Lower leg skin (tissue), 4 donors: Measurements from ENCODE around the gene NCAPD3. TPM values are rescaled to one million over a fixed set of nuclear protein-coding genes. Genes with fewer than 3 reads are reported as not detected.
A peak's percentile ranks its signal among the peaks of the same experiment; 100 is the strongest.

ENCODE experiments used
- DNase-seq, 2 donors: peaks; one replicate each; pipeline ENCODE4 v3.0.0-alpha.2; 2019; ENCODE audit warnings: low spot score in 2 of 2
- H3K4me3 ChIP-seq: fragments of 200-600 bp; sonication (generic); 2 replicates; pipeline ENCODE4 v1.5.1; 2017; ENCODE audit warnings: mild to moderate bottlenecking, low read depth; ENCODE audit not compliant: poor library complexity, severe bottlenecking
- POLR2A ChIP-seq, 2 donors: fragments of 450-650 bp; IDR thresholded peaks; one replicate each; pipeline ENCODE4 v1.6.1; 2016 to 2017; ENCODE audit warnings: antibody characterized with exemption in 2 of 2, mild to moderate bottlenecking in 1 of 2, moderate library complexity in 1 of 2
- WGBS, 2 donors: methylation state at CpG; one replicate each; pipeline ENCODE4 v1.1.5; 2018; 5-methylcytosine and 5-hydroxymethylcytosine counted together
- intact Hi-C: fragments of 100-400 bp; cut with DNase I; formaldehyde crosslinking; loops from one replicate; pipeline ENCODE4 v1.15.0; 2023; ENCODE audit warnings: low total_unique reads
- total RNA-seq, 4 donors: library from RNA; depleted of rRNA; stranded (reverse); fragments of >200 nt; gene quantifications; one replicate each; pipeline ENCODE4 v1.1.0, GENCODE V29; 2016
- TF ChIP-seq, protein P1 (sequence below), 3 donors: fragments of 450-650 bp; IDR thresholded peaks; one replicate each; pipeline ENCODE4 v1.5.1; 2016; ENCODE audit warnings: antibody characterized with exemption in 3 of 3, mild to moderate bottlenecking in 3 of 3, moderate library complexity in 2 of 3

NCAPD3 gene
- total RNA-seq, 4 donors from 2014 or later = 10.7 to 24.7 (median 20.3) TPM

DNA sequence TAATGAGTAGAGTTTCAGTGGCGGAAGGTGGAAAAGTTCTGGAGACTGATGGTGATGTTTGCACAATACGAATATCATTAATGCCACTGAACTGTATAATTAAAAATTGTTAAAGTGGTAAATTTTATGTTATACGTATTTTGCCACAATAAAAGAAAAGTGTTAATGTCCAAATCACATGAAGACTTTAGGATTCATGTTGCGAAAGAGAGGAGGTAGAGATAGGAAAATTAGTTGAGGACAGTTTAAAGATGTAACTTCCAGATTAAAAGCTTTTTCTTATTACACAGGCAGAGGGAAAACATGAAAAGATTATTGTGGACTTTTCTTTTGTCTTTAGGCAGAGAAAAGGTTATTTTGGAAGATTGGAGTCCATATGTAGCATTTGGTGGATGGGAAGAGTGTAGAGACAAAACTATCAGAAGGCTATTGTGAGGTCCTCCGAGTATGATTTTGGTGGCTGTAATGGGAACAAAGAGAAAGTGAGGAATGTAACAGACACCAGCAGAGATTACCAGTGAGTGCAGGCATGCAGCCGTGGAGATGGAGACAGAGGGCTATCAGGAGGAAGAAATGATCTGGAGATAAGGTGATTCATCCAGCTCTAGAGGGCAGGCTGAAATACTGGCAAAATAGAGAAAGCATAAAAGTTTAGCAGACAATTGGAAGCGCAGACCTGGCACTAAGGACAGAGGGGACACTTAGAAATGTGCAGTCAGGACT, 13.2 kb upstream of the NCAPD3 start:
- intact Hi-C loops = no loop called here
- WGBS, 2 donors = 89 to 92% methylated on average over 7 of the region's 7 CpGs
- TF ChIP-seq, protein P1, sequence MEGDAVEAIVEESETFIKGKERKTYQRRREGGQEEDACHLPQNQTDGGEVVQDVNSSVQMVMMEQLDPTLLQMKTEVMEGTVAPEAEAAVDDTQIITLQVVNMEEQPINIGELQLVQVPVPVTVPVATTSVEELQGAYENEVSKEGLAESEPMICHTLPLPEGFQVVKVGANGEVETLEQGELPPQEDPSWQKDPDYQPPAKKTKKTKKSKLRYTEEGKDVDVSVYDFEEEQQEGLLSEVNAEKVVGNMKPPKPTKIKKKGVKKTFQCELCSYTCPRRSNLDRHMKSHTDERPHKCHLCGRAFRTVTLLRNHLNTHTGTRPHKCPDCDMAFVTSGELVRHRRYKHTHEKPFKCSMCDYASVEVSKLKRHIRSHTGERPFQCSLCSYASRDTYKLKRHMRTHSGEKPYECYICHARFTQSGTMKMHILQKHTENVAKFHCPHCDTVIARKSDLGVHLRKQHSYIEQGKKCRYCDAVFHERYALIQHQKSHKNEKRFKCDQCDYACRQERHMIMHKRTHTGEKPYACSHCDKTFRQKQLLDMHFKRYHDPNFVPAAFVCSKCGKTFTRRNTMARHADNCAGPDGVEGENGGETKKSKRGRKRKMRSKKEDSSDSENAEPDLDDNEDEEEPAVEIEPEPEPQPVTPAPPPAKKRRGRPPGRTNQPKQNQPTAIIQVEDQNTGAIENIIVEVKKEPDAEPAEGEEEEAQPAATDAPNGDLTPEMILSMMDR (IDR thresholded peaks at IDR 0.05) = no peak
- TF ChIP-seq POLR2A (IDR thresholded peaks at IDR 0.05) = no peak
- no peak overlapping the region for H3K4me3 ChIP-seq
- no peak for DNase-seq

DNA sequence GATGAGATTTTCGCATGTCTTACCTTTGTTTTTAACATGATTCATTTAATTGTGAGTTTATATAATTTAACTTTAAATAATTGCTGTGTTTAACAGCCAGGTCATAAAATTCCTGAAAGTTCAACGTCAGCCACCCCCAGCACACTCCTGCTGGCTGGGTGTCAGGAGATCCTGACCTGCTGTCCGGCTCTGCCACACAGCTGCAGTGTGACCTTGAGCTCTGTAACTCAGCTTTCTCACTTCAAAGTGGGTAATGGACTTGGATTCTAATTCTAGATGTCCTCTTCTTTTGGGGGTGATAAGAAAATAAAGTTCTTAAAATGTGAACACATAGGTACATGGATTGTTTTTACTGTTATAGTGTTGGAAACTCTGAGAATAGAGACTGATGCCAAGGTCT, 11.6 kb upstream of the NCAPD3 start:
- intact Hi-C loops = no loop called here
- TF ChIP-seq POLR2A (IDR thresholded peaks at IDR 0.05) = no peak
- TF ChIP-seq, protein P1 (IDR thresholded peaks at IDR 0.05) = no peak
- H3K4me3 ChIP-seq = no peak overlapping the region
- WGBS, 2 donors = 88 to 92% methylated on average over 3 of the region's 3 CpGs
- DNase-seq = no peak

DNA sequence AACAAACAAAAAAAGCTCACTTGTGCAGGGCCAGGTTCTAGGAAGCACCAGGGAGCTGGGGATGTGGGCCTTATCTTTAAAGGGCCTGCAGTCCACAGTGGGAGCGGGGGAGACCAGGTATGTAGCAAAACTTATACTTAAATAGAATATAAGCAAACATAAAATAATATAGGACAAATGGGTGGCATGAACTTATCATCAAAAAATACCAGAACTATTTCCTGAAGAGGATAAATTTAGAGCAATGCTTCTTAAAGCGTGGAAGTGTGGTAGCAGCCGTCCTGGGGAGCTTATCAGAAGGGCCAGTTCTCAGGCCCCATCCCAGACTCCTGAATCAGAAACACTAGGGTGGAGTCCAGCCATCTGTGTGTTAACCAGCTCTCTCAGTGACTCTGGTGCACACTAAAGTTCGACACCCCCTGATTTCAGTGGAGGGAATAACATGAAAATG, 10.0 kb upstream of the NCAPD3 start:
- H3K4me3 ChIP-seq = no peak overlapping the region
- DNase-seq = no peak
- intact Hi-C loops = no loop called here
- TF ChIP-seq, protein P1 (IDR thresholded peaks at IDR 0.05) = no peak
- TF ChIP-seq POLR2A (IDR thresholded peaks at IDR 0.05) = no peak
- WGBS, 2 donors = 88 to 95% methylated on average over 4 of the region's 4 CpGs

DNA sequence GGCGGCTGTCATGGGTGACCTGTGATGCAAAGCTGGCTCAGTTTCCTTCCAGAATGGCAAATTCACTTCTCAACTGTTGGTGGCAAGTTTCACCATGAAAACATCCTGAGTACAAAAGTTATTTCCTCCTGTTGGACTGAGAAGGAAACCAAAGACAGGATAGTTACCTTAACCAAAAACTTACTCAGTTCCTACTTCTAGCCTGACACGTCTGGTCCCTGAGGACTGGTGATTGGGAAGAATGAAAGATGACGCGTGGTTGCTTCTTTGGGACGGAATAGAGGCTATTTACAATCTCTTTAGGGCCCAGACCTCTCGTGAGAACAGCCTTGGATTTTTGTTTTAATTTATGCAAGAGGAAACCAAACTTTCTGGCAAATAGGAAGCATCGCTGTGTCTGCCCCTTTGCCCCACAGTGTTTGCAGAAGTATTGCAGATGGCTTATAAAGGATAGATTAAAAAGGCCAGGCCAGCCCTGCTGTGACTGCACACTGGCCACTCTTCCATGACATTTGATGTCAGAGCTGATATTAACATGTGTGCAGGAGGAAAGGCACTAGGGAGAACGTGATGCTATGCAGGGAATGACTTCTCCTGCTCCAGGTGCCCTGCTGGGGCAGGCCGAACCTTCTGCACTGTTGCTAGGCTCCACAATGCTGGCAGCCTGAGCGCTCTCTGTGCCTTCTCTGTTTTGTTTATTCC, 8.3 kb upstream of the NCAPD3 start:
- H3K4me3 ChIP-seq = no peak overlapping the region
- intact Hi-C loops = no loop called here
- TF ChIP-seq, protein P1 (IDR thresholded peaks at IDR 0.05) = no peak
- no peak for TF ChIP-seq POLR2A (IDR thresholded peaks at IDR 0.05)
- no peak for DNase-seq
- WGBS, 2 donors = 59 to 62% methylated on average over 10 of the region's 10 CpGs

DNA sequence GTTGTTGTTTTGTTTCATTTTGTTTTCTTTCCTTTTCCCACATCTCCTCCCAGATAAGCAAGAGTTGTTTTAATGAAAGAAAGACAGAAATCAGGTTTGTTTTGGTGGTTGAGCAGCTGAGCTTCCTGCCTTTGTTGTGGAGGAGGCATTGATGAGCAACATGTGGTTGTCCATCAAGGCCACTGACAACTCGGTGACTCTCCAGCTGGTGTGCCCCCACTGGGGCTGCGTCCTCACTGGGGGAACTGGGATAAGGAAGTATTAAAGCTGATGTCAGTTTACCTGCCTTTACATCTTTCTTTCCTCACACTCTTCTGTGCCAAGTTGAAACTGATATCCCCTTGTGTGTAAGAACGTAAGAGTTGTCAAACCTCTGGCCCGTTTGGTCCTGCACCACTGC, 6.6 kb upstream of the NCAPD3 start:
- TF ChIP-seq, protein P1 (IDR thresholded peaks at IDR 0.05) = no peak
- TF ChIP-seq POLR2A (IDR thresholded peaks at IDR 0.05) = no peak
- WGBS, 2 donors = 75 to 77% methylated on average over 4 of the region's 4 CpGs

More for the DNA sequence above, 6.6 kb upstream of the NCAPD3 start:
- peak in 1 of 2 donors; percentile 56 for DNase-seq
- no peak overlapping the region for H3K4me3 ChIP-seq
- intact Hi-C loops = no loop called here
